SHP77 treated with DMSO at 0.1 percent for 48 hours (cell line): ENCODE data around the gene CPNE4.

Experiments
- DNase-seq: peaks from one replicate; lab custom pipeline; 2025; lab: John Stamatoyannopoulos, UW

Gene CPNE4

DNA sequence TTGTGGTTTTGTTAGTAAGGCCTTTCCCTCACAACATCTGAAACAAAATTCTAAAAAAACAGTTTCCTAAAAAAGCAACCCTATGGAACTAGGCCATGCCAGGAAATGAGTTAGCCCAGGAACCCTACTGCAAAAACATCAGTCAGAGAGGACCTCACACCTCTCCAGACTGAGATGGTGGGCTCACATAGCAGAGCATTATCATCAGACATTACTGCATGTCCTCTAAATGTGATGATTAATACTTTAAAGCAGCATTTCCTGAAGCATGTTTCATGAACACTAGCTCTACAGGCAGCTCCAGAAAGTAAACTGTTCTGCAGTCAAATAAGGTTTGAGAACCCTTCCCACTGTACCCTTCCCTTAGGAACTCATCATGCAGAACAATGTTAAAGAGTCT, 299.7 kb downstream of the CPNE4 start:
- no peak for DNase-seq

- no peak for DNase-seq
Observed at GRCh38 chr3:131733086-131733841, 301.6 kb downstream of the CPNE4 start.

DNA sequence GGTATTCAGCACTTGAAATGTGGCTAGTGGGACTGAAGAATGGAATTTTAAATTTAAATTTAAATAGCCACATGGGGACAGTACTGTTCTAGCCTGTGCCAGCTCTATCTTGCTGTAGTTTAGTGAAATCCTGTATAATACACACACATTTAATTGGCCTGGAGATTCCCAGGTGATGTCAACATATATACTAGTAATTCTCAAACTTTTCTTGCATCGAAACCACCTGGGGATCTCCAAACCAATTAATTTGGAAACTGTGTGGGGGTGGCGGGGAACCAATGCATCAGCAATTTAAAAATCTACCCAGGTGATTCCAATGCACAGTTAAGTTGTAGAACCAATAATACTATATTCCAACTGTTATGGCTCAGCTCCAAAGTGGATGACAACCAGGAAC, 303.1 kb downstream of the CPNE4 start:
- no peak for DNase-seq

DNA sequence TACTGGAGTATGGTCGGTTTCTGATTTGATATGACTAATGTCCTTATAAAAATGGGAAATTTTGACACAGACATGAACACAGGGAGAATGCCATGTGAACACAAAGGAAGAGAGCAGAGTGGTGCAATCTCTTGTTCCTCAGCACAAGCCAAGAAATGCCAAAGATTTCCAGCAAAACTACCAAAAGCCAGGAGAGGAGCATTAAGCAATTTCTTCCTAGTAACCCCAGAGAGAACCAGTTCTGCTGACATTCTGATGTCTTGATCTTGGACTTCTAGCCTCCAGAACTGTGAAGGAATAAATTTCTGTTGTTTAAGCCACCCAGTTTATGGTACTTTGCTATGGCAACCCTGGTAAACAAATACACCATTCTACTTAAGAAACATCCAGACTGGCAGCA, 304.2 kb downstream of the CPNE4 start:
- DNase-seq: no peak

GRCh38 chr3:131729643-131730017, 305.2 kb downstream of the CPNE4 start:
- DNase-seq: no peak

DNA sequence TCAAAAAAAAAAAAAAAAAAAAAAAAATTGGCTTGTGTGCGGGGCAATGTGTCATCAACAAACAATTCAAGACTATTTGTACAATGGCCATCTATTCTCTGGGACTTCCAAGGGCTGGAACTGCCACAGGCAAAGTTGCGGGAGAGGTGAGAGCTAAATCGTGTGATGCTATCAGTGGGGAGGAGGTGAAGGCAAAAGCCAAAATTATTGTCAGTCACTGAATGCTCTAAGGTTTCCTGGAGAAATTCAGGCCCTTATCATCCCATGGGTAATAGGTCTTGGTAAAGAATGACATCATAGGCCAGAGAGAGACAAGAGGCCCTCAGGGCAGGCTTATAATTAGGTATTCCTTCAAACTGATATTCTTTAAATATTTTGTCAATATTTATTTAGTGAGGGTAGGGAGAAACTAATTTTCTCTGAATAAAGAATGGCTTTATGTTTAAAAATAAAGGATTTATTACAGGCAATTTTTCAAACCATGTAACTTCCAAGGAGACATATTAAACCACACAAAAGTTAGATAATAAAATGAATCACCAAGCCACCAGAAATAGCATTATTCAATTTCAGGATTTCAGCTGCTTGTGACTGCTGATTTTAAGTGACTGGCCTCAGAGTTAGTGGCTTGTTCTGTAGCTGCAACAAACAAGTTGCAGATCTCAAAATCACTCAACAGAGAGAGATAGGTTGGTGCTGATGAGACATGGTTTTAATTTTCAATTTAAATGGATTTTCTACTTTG, 305.7 kb downstream of the CPNE4 start:
- DNase-seq: no peak

DNA sequence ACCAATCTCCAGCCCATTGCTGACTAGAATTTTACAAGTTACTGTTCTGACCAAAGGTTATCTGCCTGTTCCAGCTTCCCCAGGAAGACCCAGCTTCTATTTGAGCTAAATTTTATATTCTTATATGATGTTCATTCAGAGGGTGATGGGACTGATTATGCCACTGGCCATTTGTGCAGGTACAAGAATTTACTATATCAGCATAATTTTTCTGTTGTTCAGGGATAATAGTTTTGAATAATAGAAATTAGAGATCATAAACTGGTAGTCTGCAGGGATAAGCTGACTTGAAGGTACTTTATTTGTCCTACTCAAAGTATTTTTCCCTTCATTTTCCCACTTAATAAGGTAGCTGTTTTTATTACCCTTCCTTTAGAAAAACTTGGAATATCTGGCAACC, 309.4 kb downstream of the CPNE4 start:
- no peak for DNase-seq

DNA sequence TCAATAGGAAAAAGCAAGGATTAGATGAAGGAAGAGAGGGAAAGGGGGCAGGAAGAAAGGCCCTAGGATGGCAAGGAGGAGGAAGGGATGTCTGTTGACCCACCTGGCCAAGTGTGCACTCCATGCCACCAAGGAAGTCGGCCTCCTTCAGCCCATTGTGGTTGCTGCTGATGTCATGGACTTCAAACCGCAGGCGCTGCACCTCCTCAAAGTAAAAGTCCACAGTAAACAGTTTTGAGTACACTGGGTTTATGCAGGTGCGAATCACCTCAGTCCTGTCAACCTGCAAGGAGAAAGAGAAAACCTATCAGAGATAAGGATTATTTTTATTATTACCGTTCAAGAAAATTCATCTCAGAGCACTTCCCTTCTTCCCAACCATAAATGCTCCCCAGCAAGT, 311.5 kb downstream of the CPNE4 start:
- no peak for DNase-seq

GRCh38 chr3:131717493-131717892, 317.3 kb downstream of the CPNE4 start:
- DNase-seq: no peak

DNA sequence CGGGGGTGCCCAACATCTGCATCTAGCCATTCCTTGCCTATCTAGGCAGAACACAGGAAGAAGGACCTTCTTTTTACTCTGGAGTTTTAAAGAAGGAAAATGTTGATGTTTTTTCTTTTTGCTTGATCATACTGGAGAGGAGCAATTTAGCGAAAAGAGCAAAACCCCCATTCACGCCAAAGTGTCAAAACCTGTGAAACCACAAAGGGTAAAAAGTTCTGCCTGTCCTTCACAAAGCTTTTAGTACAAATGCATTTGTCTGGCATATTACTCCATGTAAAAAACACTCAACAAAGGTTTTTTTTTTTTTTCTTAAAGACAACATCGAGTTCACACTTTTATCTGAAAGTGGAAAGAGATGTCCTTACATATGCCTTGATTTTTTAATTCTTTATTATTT, 317.9 kb downstream of the CPNE4 start:
- DNase-seq: no peak

GRCh38 chr3:131716007-131716406, 318.8 kb downstream of the CPNE4 start:
- no peak for DNase-seq

GRCh38 chr3:131714585-131715220, 320.1 kb downstream of the CPNE4 start:
- DNase-seq: no peak

DNA sequence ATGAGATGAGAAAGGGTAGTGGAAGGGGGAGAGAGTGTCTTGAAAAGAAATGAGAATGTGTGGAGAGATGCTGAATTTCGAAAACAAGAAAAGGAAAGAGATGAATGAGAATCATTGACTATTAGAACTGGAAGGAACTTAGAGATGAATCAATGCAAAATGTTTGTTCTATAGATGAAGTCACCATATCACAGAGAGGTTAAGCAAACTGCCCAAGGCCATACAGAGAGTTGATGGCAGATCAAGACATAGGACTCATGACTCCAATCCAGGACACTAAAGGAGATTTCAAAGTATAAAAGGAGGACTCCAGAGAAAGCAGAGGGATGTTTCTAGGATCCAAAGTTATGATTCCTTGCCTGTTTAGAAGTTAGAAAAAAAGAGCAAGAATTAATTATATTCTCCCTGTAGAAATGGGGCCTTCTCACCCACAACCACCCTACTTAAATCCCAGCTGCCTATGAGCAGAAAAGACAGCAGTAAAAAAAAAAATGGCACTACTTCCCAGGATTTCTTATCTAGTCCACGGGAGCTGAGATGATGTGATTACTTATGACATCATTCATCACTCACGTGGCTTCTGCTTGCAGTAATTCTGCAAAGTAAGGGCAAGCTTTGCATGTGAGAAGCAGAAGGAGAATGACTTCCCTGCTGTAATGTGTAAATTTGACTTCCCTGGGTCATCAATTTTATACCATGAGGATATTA, 321.2 kb downstream of the CPNE4 start:
- DNase-seq: no peak

- no peak for DNase-seq
Observed at GRCh38 chr3:131712662-131713061, 322.2 kb downstream of the CPNE4 start.

- no peak for DNase-seq
Observed at GRCh38 chr3:131711114-131711768, 323.6 kb downstream of the CPNE4 start.

DNA sequence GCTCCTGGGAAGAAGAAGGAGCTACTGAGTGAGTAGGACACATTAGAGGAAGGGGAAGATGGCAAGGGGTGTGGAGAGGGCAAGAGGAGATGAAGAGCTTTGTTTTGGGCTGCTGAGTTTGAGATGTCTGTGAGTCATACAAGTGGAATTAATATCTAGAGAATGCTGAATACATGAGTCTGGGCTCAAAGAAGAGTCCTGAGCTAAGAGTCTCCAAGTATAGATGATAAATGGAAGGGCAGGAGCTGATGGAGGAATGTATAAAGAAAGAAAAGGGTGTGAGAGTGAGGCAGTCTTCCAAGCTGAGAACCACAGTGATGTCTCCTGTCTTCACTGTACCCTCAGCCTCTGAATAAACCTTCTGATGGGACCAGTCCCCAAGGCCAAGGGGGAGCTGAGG, 326.6 kb downstream of the CPNE4 start:
- no peak for DNase-seq

- no peak for DNase-seq
Observed at GRCh38 chr3:131705558-131706051, 329.2 kb downstream of the CPNE4 start.

GRCh38 chr3:131705099-131705498, 329.7 kb downstream of the CPNE4 start:
- no peak for DNase-seq

GRCh38 chr3:131704098-131704497, 330.7 kb downstream of the CPNE4 start:
- DNase-seq: no peak

- DNase-seq: no peak
Observed at GRCh38 chr3:131702146-131702545, 332.7 kb downstream of the CPNE4 start.

- no peak for DNase-seq
Observed at GRCh38 chr3:131701153-131701770, 333.6 kb downstream of the CPNE4 start.
